Measurements from ENCODE around the gene RBMS1.

RBMS1 gene

GRCh38 chr2:160292225-160292624, 201.4 kb downstream of the RBMS1 start:
- ChIA-PET CTCF (interaction anchor here (1.0 kb wide), 1 partner anchor 9 kb away, joined by 4 read pairs; no protein-coding TSS in a partner anchor), POLR2A (no interaction called here)
- DNase-seq (ENCODE audit: extremely low spot score): no peak
- no peak for TF ChIP-seq CTCF (IDR thresholded peaks at IDR 0.05; ENCODE audit: control extremely low read depth, extremely low read depth, low read depth, missing control alignments)

DNA sequence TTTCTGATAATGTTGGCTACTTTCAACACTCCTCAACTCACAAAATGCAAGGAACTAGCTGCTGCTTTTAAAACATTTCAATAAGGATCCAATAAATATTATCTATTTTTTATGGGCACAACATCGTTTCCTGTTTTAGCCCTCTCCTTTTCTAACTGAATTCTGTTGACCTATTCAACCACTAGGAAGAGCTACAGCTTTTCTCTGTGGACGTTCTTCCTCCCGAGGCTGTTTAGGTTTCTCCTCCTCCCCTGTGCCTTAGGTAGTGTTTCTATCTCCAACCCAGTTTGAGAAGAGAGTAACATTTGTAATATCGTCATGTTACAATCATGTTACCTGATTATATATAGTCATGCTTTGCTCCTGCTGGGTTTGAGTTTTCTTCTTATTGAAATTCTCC, 202.2 kb downstream of the RBMS1 start:
- TF ChIP-seq CTCF (IDR thresholded peaks at IDR 0.05; ENCODE audit: control extremely low read depth, extremely low read depth, low read depth, missing control alignments): no peak
- CTCF ChIA-PET: interaction anchor here (1.0 to 2.3 kb wide), 4 partner anchors 9 to 182 kb away, joined by 3 to 7 read pairs (median 4); no protein-coding TSS in a partner anchor
- POLR2A ChIA-PET: no interaction called here
- no peak for DNase-seq (ENCODE audit: extremely low spot score)

GRCh38 chr2:160290598-160290997, 203.0 kb downstream of the RBMS1 start:
- no peak for TF ChIP-seq CTCF (IDR thresholded peaks at IDR 0.05; ENCODE audit: control extremely low read depth, extremely low read depth, low read depth, missing control alignments)
- CTCF ChIA-PET: interaction anchor here (0.9 to 2.3 kb wide), 4 partner anchors 9 to 181 kb away, joined by 3 to 7 read pairs (median 4); no protein-coding TSS in a partner anchor
- no peak for DNase-seq (ENCODE audit: extremely low spot score)
- POLR2A ChIA-PET: no interaction called here

DNA sequence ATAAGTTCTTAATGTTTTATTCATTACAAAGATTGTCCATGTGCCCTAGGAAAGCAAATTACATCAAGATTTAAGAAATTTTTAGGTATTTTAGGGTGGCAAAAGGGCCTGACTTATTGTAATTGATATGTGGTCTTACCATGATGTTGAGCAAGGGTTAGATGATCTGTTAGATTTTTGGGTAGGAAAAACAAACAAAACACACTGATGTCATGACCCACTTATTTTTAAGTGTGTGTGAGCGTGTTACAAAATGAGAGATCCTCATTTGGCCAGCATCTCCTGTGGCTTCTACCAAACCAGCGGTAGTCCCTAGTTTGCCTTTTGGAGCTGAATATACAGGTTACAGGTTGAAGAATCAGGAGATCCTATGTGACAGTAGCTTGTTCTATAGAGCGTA, 203.8 kb downstream of the RBMS1 start:
- TF ChIP-seq CTCF (IDR thresholded peaks at IDR 0.05; ENCODE audit: control extremely low read depth, extremely low read depth, low read depth, missing control alignments): no peak
- ChIA-PET POLR2A (no interaction called here), CTCF (interaction anchor here (1.7 to 2.3 kb wide), 2 partner anchors 19 to 180 kb away, joined by 5 to 7 read pairs; no protein-coding TSS in a partner anchor)
- DNase-seq (ENCODE audit: extremely low spot score): no peak

DNA sequence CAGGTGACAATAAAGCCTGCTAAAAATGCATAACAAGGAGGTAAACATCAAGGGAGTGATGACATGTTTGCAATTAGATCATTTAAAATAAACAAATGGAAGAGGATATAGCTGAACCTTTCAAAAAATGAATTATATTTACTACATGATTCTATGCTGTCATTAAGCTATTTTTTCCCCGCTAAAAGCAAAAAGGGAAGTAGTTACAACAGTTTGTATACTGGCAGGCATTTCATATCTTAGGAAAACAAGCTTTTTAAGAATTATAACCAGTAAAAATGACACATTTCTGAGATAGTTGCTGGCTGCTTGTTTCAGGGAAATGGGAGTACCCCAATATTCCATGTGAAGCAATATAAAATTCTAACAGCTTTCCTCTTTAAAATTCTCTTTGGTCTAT, 204.5 kb downstream of the RBMS1 start:
- ChIA-PET POLR2A (no interaction called here), CTCF (interaction anchor here (0.9 to 2.3 kb wide), 4 partner anchors 13 to 183 kb away, joined by 3 to 7 read pairs (median 4); no protein-coding TSS in a partner anchor)

GRCh38 chr2:160288324-160288723, 205.3 kb downstream of the RBMS1 start:
- DNase-seq (ENCODE audit: extremely low spot score): no peak
- CTCF ChIA-PET: interaction anchor here (0.9 to 1.7 kb wide), 2 partner anchors 12 to 18 kb away, joined by 3 to 5 read pairs; no protein-coding TSS in a partner anchor
- no peak for TF ChIP-seq CTCF (IDR thresholded peaks at IDR 0.05; ENCODE audit: control extremely low read depth, extremely low read depth, low read depth, missing control alignments)
- POLR2A ChIA-PET: no interaction called here

More for the DNA sequence above, 204.5 kb downstream of the RBMS1 start:
- no peak for DNase-seq (ENCODE audit: extremely low spot score)
- no peak for TF ChIP-seq CTCF (IDR thresholded peaks at IDR 0.05; ENCODE audit: control extremely low read depth, extremely low read depth, low read depth, missing control alignments)

Measured in GM10248 (cell line).